ENCODE results near the gene OGDHL.
"Not testable (repeated sequence)": the region's sequence is repeated elsewhere in the genome, so short reads cannot be mapped to it uniquely, and the experiment has no call there.

Gene OGDHL

DNA sequence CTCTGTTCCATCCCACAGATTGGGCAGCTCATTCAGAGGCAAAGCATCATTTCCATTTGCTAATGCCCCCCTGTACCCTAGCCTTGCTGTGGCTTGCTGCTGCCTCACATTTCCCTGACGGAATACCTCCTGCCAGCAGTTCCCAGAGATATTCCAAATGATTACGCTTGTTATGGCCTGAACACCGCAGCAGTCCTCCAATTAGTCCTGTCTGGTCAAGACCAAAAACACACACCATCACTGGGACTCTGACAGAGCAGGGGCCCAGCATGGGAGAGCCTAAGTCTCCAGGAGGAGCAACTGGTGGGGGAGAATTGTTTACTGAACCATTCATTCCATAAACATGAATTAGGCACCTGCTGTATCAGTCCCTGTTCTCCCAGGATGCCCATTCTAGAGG is 6.1 kb downstream of the OGDHL start:
- DNase-seq = no peak

DNA sequence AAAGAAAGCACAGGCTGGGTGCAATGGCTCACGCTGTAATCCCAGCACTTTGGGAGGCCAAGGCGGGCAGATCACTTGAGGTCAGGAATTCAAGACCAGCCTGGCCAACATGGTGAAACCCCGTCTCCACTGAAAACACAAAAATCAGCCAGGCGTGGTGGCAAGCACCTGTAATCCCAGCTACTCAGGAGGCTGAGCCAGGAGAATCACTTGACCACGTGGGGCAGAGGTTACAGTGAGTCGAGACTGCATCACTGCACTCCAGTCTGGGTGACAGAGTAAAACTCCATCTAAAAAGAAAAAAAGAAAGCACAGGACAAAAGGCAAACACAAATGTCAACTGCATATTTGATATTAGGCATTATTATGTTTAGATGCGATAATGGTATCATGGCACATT is 7.2 kb downstream of the OGDHL start:
- not testable (repeated sequence) for DNase-seq

DNA sequence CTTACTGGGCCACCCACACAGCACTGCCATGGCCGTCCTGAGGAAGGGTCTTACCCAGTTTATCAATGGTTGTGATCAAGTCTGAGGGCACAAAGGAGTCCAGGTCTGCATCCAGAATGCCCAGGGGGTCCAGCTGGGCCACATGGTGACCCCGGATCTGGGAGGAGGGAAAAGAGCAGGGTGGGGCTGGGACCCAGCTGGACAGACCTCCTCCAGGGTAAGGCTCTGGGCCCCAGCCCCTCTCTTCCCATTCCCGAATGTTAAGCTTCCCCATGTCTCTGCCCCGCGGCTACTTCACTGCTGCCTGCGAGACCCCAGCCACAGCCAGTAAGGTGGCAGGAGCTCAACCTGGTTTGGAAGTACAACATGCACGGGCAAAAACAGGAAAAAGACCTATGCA is 9.5 kb downstream of the OGDHL start:
- no peak for DNase-seq

DNA sequence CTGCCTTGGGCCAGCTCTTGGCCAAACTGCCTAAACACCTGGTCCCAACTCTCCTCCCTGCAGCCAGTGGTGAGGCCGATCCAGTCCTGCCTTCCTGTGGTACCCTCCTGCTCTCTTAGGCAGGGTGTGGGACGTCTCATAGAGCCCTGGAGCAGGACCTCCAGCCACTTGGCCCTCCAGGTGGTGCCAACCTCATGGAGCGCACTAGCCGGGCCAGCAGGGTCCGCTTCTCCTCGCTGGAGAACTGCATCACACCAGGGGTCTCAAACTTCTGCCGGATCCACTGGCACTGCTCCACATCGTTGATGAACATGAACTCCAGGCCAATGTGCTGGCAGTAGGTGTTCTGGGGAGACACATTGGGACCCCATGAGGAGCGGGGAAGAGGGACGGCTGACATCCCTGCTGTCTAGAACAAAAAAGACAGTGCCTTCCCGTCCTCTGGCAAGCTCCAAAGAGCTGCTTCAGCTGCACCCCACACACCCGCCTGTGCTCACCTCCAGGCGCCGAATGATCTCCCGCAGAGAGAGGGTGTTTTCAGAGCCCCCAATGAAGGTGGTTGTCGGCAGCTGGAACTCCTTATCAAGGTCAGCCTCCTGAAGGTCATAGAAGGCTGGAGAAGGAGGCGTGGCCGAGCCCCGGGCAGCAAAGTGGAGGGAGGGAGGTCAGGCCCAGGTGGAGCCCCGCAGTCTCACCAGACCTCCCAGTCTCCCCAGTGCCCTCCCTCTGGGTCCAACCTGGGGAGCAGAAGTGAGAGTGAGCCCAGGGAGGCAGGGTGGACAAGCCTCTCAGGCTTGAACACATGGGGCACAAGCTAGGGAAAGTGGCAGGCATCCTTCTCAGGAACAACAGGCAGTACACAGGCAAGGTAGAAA is 10.2 kb downstream of the OGDHL start:
- no peak for DNase-seq

DNA sequence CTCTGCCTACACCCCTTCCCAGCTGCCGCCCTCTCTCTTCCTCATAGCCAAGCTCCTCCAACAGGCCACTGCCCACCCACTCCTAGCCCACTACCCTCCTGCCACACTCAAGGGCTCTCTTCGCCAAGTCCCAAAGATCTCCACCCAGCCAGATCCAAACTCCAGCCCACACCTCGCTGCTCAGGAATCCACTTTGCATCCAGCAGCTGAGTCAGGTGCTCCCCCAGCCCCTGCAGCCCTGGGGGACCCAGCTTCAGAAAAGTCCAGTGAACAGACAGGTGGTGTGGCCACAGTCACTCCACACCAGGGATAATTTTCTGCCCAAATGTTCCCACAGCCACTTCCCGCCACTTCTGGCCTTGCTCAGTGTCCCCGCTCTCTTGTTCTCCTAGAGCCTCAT is 10.9 kb downstream of the OGDHL start:
- DNase-seq = no peak

DNA sequence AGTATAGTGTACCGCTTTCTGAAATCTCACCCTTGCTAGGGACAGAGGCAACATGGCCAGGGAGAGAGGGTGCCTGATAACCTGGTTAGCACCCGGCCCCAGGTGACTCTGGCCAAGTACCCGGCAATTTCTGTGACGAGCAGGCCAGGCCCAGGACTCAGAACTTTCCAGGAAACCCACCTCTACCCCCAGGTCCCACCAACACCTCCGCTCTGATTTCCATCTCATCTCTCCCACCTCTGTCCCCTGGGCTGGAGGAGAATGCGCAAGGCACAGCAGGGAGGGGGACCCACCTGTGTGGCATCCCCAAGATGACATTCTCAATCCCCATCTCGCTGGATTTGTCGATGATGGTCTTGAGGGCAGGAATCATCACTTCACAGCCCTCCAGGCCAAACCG is 11.6 kb downstream of the OGDHL start:
- no peak for DNase-seq

DNA sequence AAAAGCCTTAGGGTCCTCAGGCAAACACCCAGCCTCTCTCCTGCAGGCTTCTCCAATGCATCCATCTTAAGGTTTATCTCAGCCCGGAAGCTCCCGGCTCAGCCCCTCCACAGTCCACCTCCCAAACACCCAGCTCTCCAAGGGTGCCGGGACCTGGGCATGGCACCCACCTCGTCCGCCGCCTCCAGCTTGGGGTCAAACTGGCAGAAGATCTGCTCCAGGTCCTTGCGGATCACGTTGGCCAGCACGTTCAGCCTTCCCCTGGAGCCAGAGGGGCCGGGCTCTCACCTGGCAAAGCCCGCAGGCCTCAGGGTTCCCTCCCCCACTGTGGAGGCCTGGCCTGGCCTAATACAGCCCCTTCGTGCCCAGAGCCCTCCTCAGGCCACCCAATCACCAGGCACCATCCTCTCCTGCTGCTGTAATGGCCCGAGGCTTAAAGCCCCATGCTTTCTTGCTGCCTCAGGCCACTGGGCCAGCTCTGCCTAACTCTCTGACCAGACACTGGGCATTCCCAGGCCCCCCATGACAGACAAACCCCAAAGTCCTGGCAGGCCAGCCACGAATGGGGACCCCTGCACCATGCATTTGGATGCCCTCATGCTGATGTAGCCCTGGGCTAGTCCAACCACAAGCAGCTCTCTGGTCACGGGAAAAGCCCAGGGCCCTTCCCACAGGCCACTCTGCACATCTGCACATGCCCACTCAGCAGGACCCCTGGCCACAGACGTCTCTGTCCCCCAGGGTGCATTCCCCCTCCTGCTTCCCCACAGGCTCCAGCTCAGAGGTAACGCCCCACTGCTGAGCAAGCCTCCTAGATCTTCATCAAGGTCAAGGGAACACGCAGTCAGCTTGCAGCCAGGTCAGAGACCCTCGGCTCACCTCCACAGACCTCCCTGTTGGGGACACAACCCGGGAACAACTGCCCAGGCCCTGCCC is 12.3 kb downstream of the OGDHL start:
- DNase-seq = no peak

DNA sequence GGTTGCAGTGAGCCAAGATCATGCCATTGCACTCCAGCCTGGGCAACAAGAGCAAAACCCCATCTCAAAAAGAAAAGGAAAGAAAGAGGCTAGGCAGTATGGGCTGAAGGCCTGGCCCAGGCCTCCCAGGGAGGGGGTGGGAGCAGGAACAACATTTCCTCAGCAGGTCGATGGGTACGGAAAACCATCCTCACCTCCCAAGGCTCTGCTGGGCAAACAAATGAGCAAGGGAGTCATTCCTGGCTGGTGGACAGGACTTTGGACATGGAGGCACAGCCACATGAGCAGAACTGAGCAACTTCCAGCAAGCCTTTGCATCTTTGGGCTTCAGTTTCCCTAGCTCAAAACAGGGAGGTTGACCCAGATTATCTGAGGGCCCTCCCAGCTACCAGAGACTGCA is 13.0 kb downstream of the OGDHL start:
- DNase-seq = no peak

DNA sequence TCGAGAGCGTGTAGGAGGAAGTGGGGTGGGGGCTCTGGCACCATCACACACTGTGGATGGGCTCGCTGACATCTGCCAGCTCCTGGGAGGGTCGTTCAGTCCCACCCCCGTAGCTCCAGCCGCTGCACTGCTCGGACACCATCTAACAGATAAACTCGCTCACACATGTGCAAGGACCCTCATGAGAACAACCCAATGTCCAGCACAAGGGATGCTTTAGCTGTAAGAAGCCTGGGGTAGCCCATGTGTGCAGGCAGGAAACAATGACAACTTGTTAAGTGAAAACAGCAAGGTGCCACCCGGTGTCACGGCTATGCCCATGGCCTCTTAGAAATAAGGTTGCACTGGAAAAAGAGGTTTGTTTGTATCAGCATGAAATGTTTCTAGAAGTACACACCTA is 14.1 kb downstream of the OGDHL start:
- DNase-seq = no peak

DNA sequence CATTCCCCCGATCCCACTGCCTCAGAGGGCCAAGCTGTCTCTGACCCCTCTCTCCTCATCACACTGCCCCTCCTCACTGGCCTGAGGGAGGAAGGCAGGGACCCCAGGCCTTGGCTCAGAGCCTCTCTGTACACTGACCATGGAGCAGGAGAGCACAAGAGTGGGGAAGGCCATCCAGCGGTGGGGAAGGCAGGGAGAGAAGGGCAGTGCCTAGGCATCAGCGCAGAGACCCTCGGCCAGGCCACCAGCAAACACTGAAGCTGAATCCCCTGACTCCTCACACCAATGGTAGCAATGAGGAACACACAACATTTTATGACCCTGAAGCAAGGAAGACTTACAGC is 14.8 kb downstream of the OGDHL start:
- DNase-seq = no peak

DNA sequence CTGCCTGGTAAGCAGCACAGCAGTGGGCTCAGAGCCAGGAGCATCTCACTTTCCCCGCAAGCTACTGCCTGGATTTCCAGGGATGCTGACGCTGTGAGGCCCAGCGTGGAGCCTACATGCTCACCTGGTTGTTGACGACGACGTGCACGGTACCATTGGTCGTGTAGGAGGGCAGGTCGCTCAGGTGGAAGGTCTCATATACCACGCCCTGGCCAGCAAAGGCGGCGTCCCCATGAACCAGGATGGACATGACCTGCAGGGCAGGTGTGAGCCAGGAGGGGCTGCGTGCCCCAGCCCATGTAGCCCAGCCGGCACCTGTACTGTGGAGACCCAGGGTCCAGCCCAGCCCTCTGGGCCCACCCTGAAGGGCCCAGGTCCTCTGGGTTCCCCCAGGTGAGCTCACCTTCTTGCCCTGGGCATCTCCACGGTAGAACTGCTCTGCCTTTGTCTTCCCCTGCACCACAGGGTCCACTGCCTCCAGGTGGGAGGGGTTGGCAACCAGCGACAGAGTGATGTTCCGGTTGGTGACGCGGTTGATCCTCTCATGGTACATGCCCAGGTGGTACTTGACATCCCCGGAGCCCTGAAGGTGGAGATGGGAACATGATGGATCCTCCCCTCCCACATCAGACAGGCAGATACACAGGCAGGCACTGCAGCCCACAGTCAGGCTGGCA is 15.4 kb downstream of the OGDHL start:
- DNase-seq = no peak

DNA sequence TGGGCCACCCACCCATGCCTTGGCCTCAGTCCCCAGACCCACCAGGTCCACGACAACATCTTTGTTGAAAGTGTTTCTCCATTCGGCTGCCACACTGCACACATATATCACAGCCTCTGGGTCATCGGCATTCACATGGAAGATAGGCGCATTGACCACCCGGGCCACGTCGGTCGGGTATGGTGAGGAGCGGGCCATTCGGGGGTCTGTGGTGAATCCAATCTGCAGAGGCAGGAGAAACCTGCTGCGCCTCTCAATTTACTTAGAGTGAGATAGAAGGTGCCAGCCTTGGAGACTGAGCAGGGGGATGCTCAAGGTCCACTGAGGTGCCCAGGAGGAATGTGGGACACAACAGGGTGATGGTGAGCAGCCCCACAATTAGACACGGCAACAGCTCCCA is 16.4 kb downstream of the OGDHL start:
- DNase-seq = no peak

DNA sequence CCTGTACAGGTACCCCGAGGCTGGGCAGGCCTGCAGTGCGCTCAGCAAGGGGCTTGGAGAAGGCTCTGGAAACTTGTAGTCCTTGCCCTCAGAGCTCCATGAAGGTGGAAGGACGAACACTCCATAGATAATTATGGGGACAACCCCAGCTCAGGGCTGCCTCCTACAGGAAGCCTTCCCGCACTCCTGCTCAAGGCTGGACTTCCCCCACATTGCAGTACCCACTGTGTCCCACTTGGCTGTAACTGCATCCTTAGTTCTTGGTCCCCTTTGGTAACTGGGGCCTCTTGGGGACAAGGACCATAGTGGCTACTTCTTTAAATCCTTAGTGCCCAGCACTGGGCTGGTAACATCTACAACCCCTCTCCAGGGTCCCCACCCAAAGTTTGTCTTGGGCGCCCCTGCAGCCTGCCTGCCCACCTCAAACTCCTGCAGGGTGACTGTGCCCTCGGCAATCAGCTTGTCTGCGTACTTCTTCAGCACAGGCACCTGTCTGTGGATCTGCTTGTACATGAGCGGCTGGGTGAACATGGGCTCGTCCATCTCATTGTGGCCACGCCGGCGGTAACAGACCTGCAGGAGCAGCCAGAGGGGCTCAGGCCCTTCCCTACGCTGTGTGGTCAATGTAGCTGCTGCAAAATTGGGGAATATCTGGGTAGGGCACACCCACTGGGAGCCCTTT is 17.1 kb downstream of the OGDHL start:
- no peak for DNase-seq

DNA sequence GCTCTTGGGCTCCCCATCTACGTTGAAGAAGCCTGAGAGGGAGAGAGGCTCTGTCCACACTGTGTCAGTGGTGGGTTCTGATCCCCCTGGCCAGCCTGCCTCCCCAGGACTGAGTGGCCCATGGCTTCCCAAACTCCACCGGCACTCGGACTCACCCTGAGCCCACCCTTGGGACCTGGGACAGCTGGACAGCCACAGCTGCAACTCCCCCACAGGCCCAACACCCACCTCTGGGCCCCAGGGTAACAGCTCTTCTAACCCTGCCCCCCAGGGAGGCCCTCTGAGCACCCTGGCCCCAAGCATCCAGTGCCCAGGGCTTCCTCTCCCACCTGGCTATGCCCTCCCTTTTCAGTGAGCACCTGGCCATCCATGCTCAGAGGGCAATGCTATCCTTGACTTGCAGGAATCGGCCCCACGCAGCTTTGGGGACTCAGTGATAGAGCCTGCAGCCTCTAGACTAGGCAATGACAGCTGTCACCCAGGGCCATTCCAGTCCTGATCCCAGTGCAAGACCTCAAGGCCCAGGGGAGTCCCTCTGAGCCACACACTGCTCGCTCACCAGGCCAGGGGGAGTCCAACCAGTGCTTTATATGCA is 17.9 kb downstream of the OGDHL start:
- DNase-seq = no peak

DNA sequence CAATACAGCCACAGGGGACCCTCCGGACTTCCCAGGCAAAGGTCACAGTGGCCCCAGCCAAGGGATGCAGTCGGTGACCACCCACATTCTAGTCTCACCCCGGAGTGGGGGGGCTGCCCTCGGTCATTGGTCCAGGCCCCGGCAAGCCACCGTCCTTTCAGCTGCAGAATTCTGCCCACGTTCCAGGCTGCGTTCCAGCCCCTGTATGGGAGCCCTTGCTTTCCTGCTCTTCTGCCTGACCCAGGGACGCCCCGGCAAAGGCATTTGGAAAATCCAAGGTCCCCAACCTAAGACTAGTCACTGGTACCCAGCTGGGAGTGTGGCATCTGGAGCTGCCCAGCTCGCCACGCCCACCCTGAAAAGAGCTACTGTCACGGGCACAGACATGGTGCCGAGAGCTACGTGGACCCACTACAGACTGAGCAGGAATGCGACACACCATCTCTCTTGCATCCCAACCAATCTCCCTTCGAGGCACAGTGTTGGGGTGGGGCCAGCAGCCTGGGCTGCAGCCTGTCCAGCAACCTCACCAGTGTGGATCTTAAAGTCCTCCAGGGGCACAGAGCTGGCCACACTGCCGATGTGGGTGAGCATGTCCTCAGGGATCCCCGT is 18.6 kb downstream of the OGDHL start:
- DNase-seq = no peak

DNA sequence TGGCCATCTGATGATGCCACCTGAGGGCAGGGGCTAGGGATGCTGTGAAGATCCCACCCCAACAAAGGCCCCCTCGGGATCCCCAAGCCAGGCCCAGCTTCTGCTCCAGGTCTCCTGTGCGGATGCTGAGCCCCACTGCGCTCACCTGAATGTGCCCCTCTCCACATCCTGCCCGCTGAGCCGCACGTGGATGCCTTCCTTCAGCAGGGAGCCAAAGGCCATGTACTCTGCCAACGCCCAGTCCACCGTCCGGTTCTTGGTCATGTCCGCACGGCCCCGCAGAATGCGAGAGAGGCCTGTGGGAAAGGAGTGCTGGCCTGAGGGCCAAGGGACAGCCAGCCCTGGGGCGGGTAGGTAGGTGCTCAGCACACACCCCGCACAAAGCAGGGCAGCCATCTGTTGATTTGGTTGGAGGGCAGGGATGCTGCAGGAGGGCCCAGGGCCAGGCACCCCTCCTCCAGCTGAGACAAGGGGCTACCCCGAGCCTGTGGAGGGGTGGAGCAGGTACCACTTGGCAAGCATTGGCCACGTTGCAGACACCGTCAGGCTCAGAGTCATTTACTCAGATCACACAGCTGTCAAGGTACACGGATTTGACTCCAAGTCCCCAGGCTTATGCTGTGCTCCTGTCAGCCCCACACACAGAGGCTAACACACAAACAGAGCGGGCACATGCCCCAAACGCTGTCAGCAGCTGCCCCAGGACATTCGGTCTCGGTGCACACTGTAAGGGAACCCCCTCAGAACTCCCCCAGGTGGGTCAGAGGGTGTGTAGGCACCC is 19.2 kb downstream of the OGDHL start:
- DNase-seq = no peak

DNA sequence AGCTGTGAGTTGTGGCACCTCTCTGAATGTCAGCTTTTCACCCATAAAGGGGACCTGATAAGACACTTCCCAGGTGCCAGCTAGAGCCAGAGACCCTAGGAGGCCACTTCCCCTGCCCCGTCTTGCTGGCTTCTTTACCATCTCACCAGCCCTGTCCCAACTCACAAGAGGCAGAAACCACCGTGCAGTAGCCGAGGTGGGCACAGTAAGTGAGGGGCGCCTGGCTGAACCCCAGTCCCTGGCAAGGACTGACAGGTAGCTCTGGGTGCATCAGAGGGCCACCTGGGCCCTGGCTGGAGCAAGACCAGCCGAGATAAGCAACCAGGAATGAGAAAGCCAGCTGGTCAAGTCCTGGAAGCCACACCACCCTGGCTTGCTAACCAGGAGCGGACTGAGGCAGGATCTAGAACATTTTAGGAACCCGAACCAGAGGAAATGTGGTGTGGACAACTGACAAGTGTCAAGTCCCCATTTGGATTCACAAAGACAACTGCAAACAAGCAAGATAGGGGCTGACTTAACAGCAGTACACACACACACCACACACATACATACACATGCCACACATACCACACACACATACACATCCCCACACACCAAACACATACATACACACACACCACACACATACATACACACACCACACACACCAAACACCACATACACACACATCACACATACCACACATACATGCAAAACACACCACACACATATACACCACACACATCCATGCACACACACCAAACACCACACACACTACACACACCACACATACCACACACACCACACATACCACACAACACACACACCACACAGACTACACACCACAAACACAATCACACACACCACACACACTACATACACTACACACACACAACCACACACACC is 20.8 kb downstream of the OGDHL start:
- DNase-seq = no peak

DNA sequence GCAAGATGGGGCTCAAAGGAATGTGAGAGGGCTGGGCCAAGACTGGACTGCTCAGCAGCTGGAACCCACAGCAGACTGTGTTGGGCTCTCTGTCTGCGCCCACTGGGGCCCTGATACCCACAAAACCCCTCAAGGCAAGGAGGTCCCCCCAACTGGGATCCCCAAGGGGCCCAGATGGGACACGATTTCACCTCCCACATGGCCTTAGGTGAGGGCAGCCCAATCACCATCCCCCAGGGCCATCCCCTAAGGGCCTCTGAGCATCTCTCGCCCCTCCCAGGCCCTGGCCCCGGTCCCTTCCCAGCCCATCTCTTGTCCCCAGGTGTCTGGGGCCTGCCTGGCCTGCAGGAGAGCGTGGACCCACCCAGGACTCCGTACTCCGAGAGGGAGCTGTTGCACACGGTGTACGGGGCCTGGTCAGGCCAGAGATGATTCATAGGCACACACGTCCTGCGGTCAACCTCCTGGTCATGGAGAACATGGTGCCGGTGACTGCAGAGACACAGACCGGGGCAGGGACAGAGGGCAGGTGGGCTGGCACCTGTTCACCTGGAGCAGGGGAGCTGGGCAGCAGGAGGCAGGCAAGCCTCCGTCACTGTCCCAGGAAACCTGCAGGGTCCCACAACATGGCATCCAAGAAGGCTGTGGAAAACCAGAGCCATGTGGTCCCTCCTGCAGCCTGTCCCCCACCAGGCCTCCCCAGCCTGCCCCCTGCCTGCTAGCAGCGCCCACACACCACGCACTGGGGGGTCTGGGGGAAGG is 21.6 kb downstream of the OGDHL start:
- DNase-seq = no peak

DNA sequence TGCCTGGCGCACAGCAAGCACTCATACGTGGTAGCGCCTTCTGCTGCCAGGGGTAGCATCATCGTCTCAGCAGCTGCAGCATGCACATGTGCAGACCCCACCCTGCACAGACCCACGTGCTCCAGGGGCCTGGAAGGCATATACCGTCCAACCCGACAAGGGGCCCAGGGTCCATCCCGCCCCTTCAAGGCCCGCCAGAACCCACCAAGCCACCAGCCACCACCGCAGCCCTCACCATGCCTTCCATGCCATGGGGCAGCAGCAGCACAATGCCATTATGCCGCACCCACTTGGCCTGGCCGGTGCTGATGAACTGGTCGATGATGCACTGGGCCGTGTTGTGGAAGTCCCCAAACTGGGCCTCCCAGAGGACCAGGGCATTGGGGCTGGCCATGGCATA is 22.7 kb downstream of the OGDHL start:
- DNase-seq = no peak

Measured in activated naive CD4-positive, alpha-beta T cell (primary cell).